Measurements from ENCODE around the gene GRIN2C.
A peak's percentile ranks its signal among the peaks of the same experiment; 100 is the strongest.
"Not testable (repeated sequence)": the region's sequence is repeated elsewhere in the genome, so short reads cannot be mapped to it uniquely, and the experiment has no call there.

Gene GRIN2C

GRCh38 chr17:74859459-74860228 lies at the start of gene GRIN2C:
TSS of gene GRIN2C (minus strand) at chr17:74859885. CDS start at chr17:74855092, 4,793 bp downstream.
- Histone ChIP-seq H3K4me1 (ENCODE audit: low read length) (0 out of 2 replicates have a peak, but pooled peaks cover 4% of the 10 kb centered on the region), H3K79me2 (ENCODE audit: low read length) (no peaks in the 10 kb centered on the region), H3K9me3 (replicated peaks; ENCODE audit: insufficient read depth, low read length) (no peaks in the 10 kb centered on the region), H4K20me1 (ENCODE audit: insufficient read depth, low read length) (no peaks in the 10 kb centered on the region), H3K4me3 (ENCODE audit: low read length) (peak within 1 kb of the TSS; percentile 36; the same call in 1 of the 2 replicates), H3K36me3 (replicated peaks; ENCODE audit: insufficient read depth, low read length) (no peaks in the 10 kb centered on the region), H3K27me3 (replicated peaks; ENCODE audit: insufficient read depth, low read length) (peaks cover 59% of the 10 kb centered on the region), H3K4me2 (ENCODE audit: low read depth, low read length) (peak within 1 kb of the TSS; percentile 32; the same call in 1 of the 2 replicates), H3F3A (ENCODE audit: insufficient read depth, low read length) (no peaks in the 10 kb centered on the region), H3K9ac (ENCODE audit: low read length) (no peak within 1 kb of the TSS), H2AFZ (ENCODE audit: low read length) (no peak within 1 kb of the TSS), H3K9me2 (replicated peaks; ENCODE audit: insufficient read depth, low read length) (no peaks in the 10 kb centered on the region), H3K27ac (ENCODE audit: low read length) (no peak within 1 kb of the TSS)
- no peak for TF ChIP-seq EZH2 (optimal IDR thresholded peaks at IDR 0.05; ENCODE audit: low read depth, low read length)
- TF ChIP-seq, protein P1, sequence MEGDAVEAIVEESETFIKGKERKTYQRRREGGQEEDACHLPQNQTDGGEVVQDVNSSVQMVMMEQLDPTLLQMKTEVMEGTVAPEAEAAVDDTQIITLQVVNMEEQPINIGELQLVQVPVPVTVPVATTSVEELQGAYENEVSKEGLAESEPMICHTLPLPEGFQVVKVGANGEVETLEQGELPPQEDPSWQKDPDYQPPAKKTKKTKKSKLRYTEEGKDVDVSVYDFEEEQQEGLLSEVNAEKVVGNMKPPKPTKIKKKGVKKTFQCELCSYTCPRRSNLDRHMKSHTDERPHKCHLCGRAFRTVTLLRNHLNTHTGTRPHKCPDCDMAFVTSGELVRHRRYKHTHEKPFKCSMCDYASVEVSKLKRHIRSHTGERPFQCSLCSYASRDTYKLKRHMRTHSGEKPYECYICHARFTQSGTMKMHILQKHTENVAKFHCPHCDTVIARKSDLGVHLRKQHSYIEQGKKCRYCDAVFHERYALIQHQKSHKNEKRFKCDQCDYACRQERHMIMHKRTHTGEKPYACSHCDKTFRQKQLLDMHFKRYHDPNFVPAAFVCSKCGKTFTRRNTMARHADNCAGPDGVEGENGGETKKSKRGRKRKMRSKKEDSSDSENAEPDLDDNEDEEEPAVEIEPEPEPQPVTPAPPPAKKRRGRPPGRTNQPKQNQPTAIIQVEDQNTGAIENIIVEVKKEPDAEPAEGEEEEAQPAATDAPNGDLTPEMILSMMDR (IDR thresholded peaks at IDR 0.05; ENCODE audit: low read length) = peak; percentile 13; the same call in 1 of the 2 replicates
- DNase-seq = no peak

DNA sequence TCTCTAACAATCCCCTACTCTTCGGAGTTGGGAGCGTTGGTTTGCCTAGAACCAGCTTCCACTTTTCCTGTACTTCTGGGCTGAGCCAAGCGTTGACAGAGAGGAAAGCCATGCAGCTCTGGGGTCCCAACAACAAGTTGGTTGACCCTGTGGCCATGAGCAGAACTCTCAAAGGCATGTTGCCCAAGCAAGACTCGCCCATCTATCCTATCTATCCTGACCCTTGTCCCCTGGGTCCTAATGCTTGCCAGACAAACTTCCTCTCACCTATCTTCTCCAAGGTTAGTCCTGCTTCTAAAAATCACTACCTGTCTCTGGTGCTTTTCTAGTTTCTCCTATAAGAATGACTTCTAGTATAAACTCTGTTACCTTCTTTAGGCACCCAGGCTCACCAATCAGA lies 49.4 kb upstream of the GRIN2C start:
- H3K9me3 ChIP-seq (replicated peaks; ENCODE audit: insufficient read depth, low read length); H4K20me1 ChIP-seq (ENCODE audit: insufficient read depth, low read length); H3K36me3 ChIP-seq (replicated peaks; ENCODE audit: insufficient read depth, low read length); H3K4me3 ChIP-seq (ENCODE audit: low read length); DNase-seq; H3K79me2 ChIP-seq (ENCODE audit: low read length); H3K9ac ChIP-seq (ENCODE audit: low read length); H3K9me2 ChIP-seq (replicated peaks; ENCODE audit: insufficient read depth, low read length); H3K4me1 ChIP-seq (ENCODE audit: low read length); H2AFZ ChIP-seq (ENCODE audit: low read length); H3F3A ChIP-seq (ENCODE audit: insufficient read depth, low read length); H3K27ac ChIP-seq (ENCODE audit: low read length); H3K4me2 ChIP-seq (ENCODE audit: low read depth, low read length): not testable (repeated sequence)
- H3K27me3 ChIP-seq (replicated peaks; ENCODE audit: insufficient read depth, low read length) = peaks cover 30% of the 10 kb centered on the region

DNA sequence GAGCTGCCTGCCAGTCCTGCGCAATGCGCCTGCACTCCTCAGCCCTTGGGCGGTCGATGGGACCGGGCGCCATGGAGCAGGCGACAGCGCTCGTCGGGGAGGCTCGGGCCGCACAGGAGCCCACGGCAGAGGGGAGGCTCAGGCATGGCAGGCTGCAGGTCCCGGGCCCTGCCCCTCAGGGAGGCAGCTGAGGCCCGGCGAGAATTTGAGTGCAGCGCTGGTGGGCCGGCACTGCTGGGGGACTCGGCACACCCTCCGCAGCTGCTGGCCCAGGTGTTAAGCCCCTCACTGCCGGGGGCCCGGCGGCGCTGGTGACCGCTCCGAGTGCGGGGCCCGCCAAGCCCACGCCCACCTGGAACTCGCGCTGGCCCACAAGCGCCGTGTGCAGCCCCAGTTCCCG lies 47.3 kb upstream of the GRIN2C start:
- Histone ChIP-seq H3F3A (ENCODE audit: insufficient read depth, low read length) (no peaks in the 10 kb centered on the region), H3K27me3 (replicated peaks; ENCODE audit: insufficient read depth, low read length) (peaks cover 46% of the 10 kb centered on the region), H3K9me2 (replicated peaks; ENCODE audit: insufficient read depth, low read length) (no peaks in the 10 kb centered on the region), H3K4me2 (ENCODE audit: low read depth, low read length) (no peak overlapping the region), H3K79me2 (ENCODE audit: low read length) (no peaks in the 10 kb centered on the region), H2AFZ (ENCODE audit: low read length) (no peak overlapping the region), H3K9ac (ENCODE audit: low read length) (no peak overlapping the region), H3K27ac (ENCODE audit: low read length) (no peak overlapping the region), H4K20me1 (ENCODE audit: insufficient read depth, low read length) (no peaks in the 10 kb centered on the region), H3K36me3 (replicated peaks; ENCODE audit: insufficient read depth, low read length) (no peaks in the 10 kb centered on the region), H3K4me1 (ENCODE audit: low read length) (no peaks in the 10 kb centered on the region), H3K4me3 (ENCODE audit: low read length) (no peak overlapping the region), H3K9me3 (replicated peaks; ENCODE audit: insufficient read depth, low read length) (no peaks in the 10 kb centered on the region)
- TF ChIP-seq EZH2phosphoT487 (IDR thresholded peaks at IDR 0.05; ENCODE audit: low read length) (no peak), EZH2 (optimal IDR thresholded peaks at IDR 0.05; ENCODE audit: low read depth, low read length) (no peak)
- TF ChIP-seq, protein P1 (IDR thresholded peaks at IDR 0.05; ENCODE audit: low read length) = no peak
- no peak for DNase-seq

DNA sequence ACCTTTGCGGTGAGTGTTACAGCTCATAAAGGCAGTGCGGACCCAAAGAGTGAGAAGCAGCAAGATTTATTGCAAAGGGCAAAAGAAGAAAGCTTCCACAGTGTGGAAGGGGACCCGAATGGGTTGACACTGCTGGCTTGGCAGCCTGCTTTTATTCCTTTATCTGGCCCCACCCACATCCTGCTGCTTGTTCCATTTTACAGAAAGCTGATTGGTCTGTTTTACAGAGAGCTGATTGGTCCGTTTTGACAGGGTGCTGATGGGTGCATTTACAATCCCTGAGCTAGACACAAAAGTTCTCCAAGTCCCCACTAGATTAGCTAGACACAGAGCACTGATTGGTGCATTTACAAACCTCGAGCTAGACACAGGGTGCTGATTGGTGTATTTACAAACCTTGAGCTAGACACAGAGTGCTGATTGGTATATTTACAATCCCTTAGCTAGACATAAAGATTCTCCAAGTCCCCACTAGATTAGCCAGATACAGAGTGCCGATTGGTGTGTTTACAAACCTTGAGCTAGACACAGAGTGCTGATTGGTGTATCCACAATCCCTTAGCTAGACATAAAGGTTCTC lies 46.6 kb upstream of the GRIN2C start:
- not testable (repeated sequence) for H3K9me2 ChIP-seq (replicated peaks; ENCODE audit: insufficient read depth, low read length); H3K4me1 ChIP-seq (ENCODE audit: low read length); H3K9me3 ChIP-seq (replicated peaks; ENCODE audit: insufficient read depth, low read length); H3K4me3 ChIP-seq (ENCODE audit: low read length); H3F3A ChIP-seq (ENCODE audit: insufficient read depth, low read length); H3K79me2 ChIP-seq (ENCODE audit: low read length); H3K36me3 ChIP-seq (replicated peaks; ENCODE audit: insufficient read depth, low read length); H3K27ac ChIP-seq (ENCODE audit: low read length); H3K4me2 ChIP-seq (ENCODE audit: low read depth, low read length); H3K9ac ChIP-seq (ENCODE audit: low read length); DNase-seq; H4K20me1 ChIP-seq (ENCODE audit: insufficient read depth, low read length); H2AFZ ChIP-seq (ENCODE audit: low read length)
- H3K27me3 ChIP-seq (replicated peaks; ENCODE audit: insufficient read depth, low read length) = peaks cover 49% of the 10 kb centered on the region
